Vagina (tissue), 2 donors: ENCODE data around the gene ISM1.

Experiments
- CTCF ChIP-seq, 3 experiments: fragments of 450-650 bp in 2 of 3; fragments of 200-600 bp in 1 of 3; sonication (generic) in 1 of 3; IDR thresholded peaks; one replicate each; pipeline ENCODE4 v1.5.1; 2017 to 2019; ENCODE audit warnings: antibody characterized with exemption in 3 of 3, mild to moderate bottlenecking in 2 of 3, moderate library complexity in 2 of 3
- POLR2A ChIP-seq, 2 donors: fragments of 450-650 bp; IDR thresholded peaks; one replicate each; pipeline ENCODE4 v1.6.1; 2017; ENCODE audit warnings: antibody characterized with exemption in 2 of 2, mild to moderate bottlenecking in 2 of 2, moderate library complexity in 2 of 2

GRCh38 chr20:13337090-13337784 lies 116.2 kb downstream of the ISM1 start:
- no peak for TF ChIP-seq CTCF (IDR thresholded peaks at IDR 0.05)
- TF ChIP-seq POLR2A (IDR thresholded peaks at IDR 0.05), result no peak
